Daoy (cell line): ENCODE measurements around the gene NOXA1. TPM values are rescaled to one million over a fixed set of nuclear protein-coding genes. Genes with fewer than 3 reads are reported as not detected.

Experiments used
- DNase-seq: peaks from one replicate; pipeline ENCODE4 v3.0.0-alpha.2; 2015; ENCODE audit warnings: low read depth
- total RNA-seq: library from RNA; depleted of rRNA; stranded (reverse); fragments of >200 nt; shearing (Covaris generic); gene quantifications from 2 replicates; pipeline ENCODE4 v1.2.3, GENCODE V29; 2014

The NOXA1 gene
- total RNA-seq, 1 experiment from 2014 or later, result not detected

GRCh38 chr9:137387114-137387890, 35.9 kb upstream of the NOXA1 start:
- no peak for DNase-seq

- DNase-seq, result no peak
Observed at GRCh38 chr9:137387891-137388560, 35.2 kb upstream of the NOXA1 start.

DNA sequence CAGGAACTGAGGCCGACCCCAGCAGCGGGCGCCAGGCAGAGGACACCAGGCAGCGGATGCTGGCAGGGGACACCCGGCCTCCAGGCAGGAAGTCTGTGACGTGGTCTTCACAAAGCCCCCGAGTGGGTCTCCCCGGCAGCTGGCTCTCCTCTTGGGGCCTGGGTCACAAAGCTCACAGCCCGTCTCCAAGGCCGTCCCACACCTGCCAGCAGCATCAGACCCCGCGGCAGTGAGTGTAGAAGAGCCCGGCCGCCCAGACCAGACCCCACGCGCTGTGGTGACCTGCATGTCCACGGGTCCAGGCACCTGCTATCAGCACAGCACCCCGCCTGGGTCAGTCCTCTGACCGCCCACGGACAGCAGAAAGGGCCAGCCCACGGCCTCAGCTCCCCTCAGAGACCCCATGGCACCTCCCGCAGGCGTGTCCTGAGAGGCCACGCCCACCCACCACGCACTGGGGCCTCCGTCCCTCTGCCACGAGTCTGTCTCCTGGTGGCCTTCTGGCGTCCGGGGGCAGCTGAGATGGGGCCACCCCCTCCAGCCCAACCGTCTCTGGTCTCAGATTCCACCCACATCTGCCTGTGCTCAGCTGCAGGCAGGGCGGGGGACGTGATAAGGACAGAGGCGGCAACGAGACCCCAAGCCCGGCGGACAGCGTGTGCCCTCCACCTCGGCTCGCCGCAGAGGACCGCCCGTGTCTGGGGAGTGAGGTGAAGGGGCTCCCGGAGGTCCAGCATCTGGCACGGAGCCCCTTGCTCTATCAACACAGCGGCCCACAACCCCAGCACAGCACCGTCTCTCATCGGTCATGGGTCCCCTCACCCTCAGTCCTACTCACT, 34.4 kb upstream of the NOXA1 start:
- no peak for DNase-seq

DNA sequence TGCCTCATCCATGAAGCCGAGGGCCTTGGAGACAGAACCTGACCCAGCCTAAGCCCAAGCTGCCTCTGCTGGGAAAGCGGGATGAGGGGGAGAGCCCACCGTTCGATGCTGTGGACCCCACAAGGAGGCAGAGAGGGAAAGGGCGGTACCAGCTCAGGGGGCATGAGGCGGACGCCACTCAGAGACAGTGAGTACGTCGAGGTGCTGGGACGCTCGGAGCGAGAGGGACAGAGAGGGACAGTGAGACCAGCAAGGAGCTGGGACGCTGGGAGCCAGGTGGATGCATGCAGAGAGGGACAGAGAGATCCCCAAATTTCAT, 33.8 kb upstream of the NOXA1 start:
- DNase-seq, result no peak

DNA sequence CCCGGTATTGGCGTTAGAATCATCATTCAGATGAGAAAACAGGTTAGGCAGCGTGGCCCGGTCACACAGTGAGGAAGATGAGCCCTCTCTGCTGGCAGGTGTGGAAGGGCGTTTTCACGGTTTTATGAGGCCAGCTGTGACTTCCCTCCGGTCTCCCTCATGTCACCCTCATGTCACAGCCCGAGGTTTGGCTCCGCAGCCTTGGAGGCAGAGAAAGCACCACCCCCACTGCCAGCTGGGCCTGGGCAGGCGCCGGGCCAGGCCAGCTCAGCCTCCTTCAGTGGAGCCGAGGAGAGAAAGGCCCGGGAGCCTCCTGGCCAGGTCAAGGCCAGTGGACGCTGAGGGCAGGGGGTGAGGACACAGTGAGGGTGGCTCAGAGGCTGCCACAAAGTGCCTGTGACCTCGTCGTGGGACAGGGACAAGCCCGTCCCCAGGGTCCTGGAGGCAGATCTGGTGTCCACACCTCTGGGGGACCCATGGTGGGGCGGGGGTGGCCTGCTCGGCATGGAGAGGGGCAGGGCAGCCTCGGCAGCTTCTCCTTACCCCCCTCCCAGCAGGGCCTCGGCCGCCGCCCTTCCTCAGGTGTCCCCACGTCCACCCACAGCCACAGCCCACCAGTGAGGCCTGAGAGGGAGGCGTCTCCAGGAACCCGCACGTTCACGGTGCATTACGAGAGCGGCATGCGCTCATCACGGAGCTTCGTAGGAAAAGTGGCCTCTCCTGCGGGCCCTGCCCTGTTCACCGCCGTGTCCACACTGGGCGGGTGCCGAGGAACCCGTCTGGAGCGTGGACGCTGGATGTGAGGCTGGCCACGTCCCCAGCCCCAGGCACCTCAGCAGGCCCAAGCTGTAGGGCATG, 32.4 kb upstream of the NOXA1 start:
- no peak for DNase-seq

DNA sequence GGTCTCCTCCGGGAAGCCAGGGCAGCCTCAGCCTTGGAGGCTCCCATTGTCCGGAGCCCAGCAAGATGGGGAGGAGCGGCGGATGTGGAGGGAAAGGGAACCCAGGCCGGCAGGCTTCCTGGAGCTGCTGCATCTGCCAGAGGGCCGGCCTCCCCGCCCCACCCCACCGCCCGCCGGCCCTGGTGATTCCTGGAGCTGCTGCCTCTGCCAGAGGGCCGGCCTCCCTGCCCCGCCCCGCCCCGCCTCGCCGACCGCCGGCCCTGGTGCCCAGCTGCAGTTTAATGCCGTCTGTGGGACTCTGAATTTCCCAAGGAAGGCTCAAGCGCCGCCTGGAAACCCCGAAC, 31.8 kb upstream of the NOXA1 start:
- DNase-seq, result no peak

DNA sequence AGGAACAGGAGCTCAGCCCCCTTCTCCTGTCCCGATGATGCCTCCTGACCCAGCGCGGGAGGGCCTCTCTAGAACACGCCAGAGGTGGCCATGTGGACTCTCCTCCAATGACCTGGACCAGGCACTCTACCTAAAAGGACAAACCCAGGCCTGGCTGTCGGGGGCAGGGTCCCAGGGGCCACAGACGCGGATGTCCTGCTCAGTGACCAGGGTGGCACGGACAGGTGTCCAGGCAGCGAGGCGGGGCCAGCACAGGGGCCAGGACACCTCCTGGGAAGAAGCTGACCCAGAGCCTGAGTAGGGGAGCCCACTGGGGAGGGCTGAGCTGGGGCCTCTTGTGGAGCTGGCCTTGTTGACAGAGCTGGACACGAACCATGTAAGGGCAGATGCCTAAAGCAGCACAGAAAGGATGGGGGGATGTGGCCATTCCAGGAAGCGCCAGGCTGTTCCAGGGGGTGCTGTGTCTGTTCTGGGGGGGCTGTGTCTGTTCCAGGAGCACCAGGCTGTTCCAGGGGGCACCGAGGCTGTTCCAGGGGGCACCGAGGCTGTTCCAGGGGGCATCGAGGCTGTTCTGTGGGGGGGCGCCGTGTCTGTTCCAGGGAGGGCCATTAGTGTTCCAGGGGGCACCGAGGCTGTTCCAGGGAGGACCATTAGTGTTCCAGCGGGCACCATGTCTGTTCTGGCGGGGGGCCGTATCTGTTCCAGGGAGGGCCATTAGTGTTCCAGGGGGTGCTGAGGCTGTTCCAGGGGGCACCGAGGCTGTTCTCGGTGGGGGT, 30.8 kb upstream of the NOXA1 start:
- DNase-seq, result no peak

DNA sequence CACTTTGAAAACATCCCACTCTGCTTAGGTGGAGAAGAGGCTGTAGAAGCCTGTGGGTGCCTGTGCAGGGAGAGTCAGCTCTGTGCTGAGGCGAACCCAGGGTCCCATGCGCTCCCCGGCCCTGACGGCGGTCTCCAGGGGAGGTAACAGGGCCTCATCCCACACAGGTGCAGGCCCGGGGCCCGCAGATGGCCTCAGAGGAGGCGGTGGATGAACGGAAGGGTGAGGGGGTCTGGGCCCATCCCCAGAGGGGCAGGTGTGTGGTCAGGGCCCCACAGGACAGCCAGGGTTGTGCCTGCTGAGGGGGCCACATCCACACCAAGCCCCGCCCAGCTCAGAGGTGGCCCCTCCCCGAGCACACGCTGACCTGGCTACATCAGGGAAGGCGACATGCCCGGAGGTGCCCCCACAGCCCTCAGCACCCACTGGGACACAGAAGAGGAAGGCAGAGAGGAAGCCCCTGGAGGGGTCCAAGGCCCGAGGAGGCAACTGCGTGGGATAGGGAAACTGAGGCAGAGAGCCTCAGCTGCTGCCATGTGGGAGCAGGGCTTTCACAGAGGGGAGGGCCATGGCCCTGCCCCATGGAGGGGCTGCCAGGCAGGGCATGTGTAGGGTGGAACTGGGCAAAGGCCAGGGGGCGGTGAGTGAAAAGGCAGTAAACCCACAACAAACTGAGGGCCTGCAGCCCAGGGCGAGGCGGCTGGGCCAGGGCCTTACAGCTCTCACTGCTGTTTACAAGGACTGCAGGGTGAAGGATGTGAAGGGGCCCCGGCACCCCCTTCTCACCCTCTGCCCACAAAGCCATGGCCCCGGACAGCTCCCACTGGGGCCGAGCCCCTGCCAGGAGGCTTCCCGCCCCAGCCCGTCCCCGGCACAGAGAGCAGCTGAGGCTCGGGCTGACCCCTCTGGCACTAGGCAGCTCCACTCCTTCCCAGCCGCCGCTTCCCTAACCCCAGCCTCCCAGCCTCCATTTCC, 29.7 kb upstream of the NOXA1 start:
- DNase-seq, result no peak

- no peak for DNase-seq
Observed at GRCh38 chr9:137394866-137395665, 28.1 kb upstream of the NOXA1 start.

DNA sequence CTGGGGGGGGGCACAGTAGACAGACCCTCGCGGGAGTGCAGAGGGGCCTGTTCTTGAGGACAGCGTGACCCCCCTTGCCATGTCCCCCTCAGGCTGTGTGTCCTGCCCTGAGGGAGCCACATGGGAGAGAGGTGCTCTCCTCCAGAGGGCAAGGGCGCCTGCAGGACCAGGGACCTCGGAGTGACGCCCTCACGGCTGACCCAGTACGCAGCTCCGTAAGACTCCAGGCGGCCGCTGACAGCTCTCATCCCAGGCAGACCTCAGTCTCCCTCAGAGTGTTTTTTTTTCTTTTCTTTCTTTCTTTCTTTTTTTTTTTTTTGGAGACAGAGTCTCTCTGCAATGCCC, 27.6 kb upstream of the NOXA1 start:
- DNase-seq, result no peak

GRCh38 chr9:137396227-137396626, 27.0 kb upstream of the NOXA1 start:
- peak; percentile 45 for DNase-seq

DNA sequence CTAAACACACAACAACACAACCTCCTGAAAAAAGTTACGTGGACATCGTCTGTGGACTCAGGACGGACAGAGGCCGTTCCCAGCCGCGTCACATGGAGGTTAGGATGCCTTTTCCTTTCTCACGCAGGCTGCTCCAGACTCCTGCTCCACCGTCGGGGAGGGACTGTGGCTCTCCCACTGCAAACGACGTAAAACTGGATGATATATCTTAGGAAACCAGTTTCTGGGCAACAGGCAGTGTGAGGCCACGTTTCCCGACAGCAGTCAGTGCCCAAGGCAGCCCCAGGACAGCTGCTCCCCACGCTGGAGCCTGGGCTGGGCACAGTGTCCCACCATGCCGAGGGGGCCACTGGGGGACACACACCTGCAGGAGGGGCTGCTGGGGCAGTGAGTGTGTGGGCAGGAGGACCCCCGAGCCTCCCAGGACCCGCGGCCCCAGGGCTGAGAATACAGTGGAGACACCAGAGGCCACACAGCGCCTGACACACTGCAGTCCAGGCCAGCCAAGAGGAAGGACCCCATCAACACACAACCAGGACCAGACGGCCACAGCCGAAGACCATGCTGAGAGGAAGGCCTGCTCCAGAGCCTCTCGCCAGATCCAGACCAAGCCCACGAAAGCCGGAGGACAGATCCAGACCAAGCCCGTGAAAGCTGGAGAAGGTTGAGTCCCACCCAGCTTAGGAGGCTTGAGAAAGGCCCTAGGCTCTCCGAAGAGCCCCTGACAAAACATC, 26.4 kb upstream of the NOXA1 start:
- no peak for DNase-seq

DNA sequence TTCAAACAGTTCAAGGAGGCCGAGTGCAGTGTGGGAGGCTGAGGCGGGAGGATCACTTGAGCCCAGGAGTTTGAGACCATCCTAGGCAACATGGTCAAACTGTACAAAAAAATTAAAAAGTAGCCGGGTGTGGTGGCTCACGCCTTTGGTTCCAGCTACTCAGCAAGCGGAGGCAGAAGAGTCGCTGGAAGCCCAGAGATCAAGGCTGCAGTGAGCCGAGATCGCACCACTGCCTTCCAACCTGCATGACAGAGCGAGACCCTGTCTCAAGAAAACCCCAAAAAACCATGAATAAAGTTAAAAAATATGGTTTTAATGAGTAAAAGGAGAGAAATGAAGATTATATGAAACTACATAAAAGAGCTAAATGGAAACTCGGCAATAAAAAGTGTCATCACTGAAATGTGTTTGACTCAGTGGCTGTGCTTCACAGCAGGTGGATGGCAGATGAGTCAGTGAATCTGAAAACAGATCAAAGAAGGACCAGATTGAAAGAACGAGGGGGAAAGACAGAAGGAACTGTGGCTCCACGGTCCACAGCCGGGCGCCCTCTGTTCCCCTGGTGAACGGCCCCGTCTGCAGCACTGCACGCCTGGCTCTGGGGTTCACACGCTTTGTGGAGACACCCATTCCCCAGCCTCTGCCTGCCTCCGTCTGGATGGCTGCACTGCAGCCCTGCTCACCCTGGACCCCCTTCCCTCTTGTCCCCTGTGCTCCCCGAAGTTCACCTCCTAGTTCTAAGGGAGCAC, 25.3 kb upstream of the NOXA1 start:
- DNase-seq, result no peak

- DNase-seq, result no peak
Observed at GRCh38 chr9:137398561-137399468, 24.4 kb upstream of the NOXA1 start.

- DNase-seq, result no peak
Observed at GRCh38 chr9:137402746-137403145, 20.4 kb upstream of the NOXA1 start.

GRCh38 chr9:137403269-137403668, 19.9 kb upstream of the NOXA1 start:
- DNase-seq, result no peak
